ENCODE results near the gene SOWAHA. TPM values are rescaled to one million over a fixed set of nuclear protein-coding genes. Genes with fewer than 3 reads are reported as not detected.

Gene SOWAHA
- total and polyA plus RNA-seq, 2 of the 8 experiments (the other 6 are each of a cell fraction or from before 2014, with no cell fraction given): 0.09 to 0.11 TPM

- Histone ChIP-seq H3K23me2 (ENCODE audit: low read depth, low read length) (peaks cover 10% of the 10 kb centered on the region; the same call in 1 of the 2 replicates), H4K8ac (ENCODE audit: extremely low read depth, insufficient read depth, low read length) (no peak overlapping the region), H3K4me1 (replicated peaks in 1 of 4; ENCODE audit: control insufficient read depth in 3 of 4, insufficient read depth in 4 of 4, low read length in 3 of 4) (peaks cover 0 to 17% (median 14%) of the 10 kb centered on the region in 4 experiments; a peak in 6 of 7 replicates), H3K9ac (replicated peaks in 1 of 4; ENCODE audit: extremely low read depth in 1 of 4, low read depth in 3 of 4, low read length in 3 of 4) (no peak overlapping the region), H4K5ac (ENCODE audit: insufficient read length, low read depth, low read length) (no peak overlapping the region), H3K27ac (ENCODE audit: low read depth, low read length) (no peak overlapping the region), H3K36me3 (ENCODE audit: control insufficient read depth in 2 of 4, insufficient read depth in 4 of 4, low read length in 3 of 4) (no peaks in the 10 kb centered on the region), H2AFZ (ENCODE audit: low read length) (no peak overlapping the region), H3K4ac (replicated peaks; ENCODE audit: insufficient read length, low read depth, low read length) (no peak overlapping the region), H3K56ac (replicated peaks; ENCODE audit: insufficient read length, low read depth, low read length) (no peak overlapping the region), H2BK20ac (ENCODE audit: low read length) (peak overlapping the region; percentile 72; the same call in 1 of the 2 replicates), H3K23ac (ENCODE audit: insufficient read length) (no peak overlapping the region), H2BK5ac (ENCODE audit: low read depth, low read length) (no peak overlapping the region), H3K27me3 (replicated peaks in 1 of 4; ENCODE audit: control insufficient read depth in 3 of 4, extremely low read depth in 1 of 4, insufficient read depth in 3 of 4, low read length in 3 of 4) (peaks cover 32 to 76% (median 67%) of the 10 kb centered on the region in 4 experiments), H3K18ac (ENCODE audit: extremely low read depth, low read length) (no peak overlapping the region), H3K79me1 (ENCODE audit: low read depth, low read length) (no peaks in the 10 kb centered on the region), H3K79me2 (ENCODE audit: control insufficient read depth in 1 of 2, insufficient read depth in 2 of 2, low read length in 2 of 2) (no peaks in the 10 kb centered on the region), H3K4me3 (ENCODE audit: extremely low read depth in 1 of 4, insufficient read depth in 2 of 4, low read depth in 3 of 4, low read length in 4 of 4) (no peak overlapping the region), H4K20me1 (replicated peaks in 1 of 2; ENCODE audit: control insufficient read depth in 1 of 2, insufficient read depth in 2 of 2, low read length in 2 of 2) (no peaks in the 10 kb centered on the region), H3K14ac (ENCODE audit: insufficient read length) (no peak overlapping the region), H2BK15ac (ENCODE audit: low read length) (0 out of 2 replicates have a peak overlapping the region, but pooled peaks have one; percentile 61), H3K9me3 (ENCODE audit: insufficient read depth in 2 of 2, low read depth in 1 of 2, low read length in 1 of 2) (no peaks in the 10 kb centered on the region), H2AK5ac (ENCODE audit: low read depth, low read length) (no peak overlapping the region; the same call in 1 of the 2 replicates), H3K4me2 (ENCODE audit: insufficient read depth in 1 of 2, low read depth in 2 of 2, low read length in 2 of 2) (peak overlapping the region; percentile 12 to 81; a peak in 2 of 4 replicates), H4K91ac (replicated peaks; ENCODE audit: insufficient read length, low read length) (no peak overlapping the region), H2BK12ac (ENCODE audit: low read depth, low read length) (no peak overlapping the region), H2BK120ac (replicated peaks; ENCODE audit: low read depth, low read length) (no peak overlapping the region)
- CTCF ChIA-PET (ENCODE audit: partially characterized antibody): interaction anchor here (0.6 to 25.6 kb wide), 14 partner anchors 9 to 323 kb away, joined by 3 to 465 read pairs (median 4); partner anchors contain the start of genes CCNI2, GDF9, LEAP2 and UQCRQ
- no peak for FAIRE-seq
- TF ChIP-seq SIN3A (conservative IDR thresholded peaks at IDR 0.05 in 1 of 2, IDR thresholded peaks at IDR 0.05 in 1 of 2; ENCODE audit: low read depth in 1 of 2, low read length in 2 of 2): no peak
- WGBS, 2 experiments (ENCODE audit: extremely low coverage in 1 of 2, insufficient coverage in 1 of 2, insufficient read length in 1 of 2, insufficient replicate concordance in 2 of 2, low coverage in 1 of 2, low lambda C conversion rate in 2 of 2, missing lambda C conversion rate in 1 of 2): 86% methylated on average over 4 of the region's 4 CpGs; no CpG with 5 or more reads in 1 of the 2 experiments
- no peak for DNase-seq (ENCODE audit: low read depth in 1 of 2, low spot score in 2 of 2)
- POLR2A ChIA-PET (ENCODE audit: partially characterized antibody): interaction anchor here (1.0 to 5.7 kb wide), 4 partner anchors 8 to 37 kb away, joined by 3 to 30 read pairs (median 4); partner anchors contain the start of genes GDF9, SOWAHA and UQCRQ
Measured at GRCh38 chr5:132828846-132829494, 15.9 kb downstream of the SOWAHA start.
